GM21619 (cell line): ENCODE results near the gene SPEN.
"Not testable (repeated sequence)": the region's sequence is repeated elsewhere in the genome, so short reads cannot be mapped to it uniquely, and the experiment has no call there.

Source experiments
- ATAC-seq: cut with Tn5 transposase; IDR thresholded peaks from one replicate; pipeline ENCODE4 v1.9.1; 2021; ENCODE audit not compliant: unreplicated experiment

The SPEN gene

DNA sequence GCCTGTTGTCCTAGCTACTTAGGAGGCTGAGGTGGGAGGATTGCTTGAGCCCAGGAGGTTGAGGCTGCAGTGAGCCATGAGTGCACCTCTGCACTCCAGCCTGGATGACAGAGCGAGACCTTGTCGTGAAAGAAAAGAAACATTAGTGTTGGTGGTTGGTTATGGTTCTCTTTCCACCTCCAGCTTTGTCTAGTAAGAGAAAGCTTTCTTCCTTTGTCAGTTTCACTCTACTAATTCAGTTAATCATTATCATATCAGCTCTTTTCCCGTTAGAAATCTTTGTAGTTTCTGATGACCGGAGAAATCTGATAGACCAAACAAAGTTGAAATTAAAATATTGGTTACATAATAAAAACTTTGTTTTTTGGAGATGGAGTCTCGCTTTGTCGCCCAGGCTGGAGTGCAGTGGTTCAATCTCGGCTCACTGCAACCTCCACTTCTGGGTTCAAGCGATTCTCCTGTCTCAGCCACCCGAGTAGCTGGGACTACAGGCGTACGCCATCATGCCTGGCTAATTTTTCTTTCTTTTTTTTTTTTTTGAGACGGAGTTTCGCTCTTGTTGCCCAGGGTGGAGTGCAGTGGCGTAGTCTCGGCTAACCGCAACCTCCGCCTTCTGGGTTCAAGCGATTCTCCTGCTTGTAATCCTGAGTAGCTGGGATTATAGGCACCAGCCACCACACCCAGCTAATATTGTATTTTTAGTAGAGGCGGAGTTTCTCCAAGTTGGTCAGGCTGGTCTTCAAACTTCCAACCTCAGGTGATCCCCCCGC, 49.5 kb downstream of the SPEN start:
- ATAC-seq = not testable (repeated sequence)

DNA sequence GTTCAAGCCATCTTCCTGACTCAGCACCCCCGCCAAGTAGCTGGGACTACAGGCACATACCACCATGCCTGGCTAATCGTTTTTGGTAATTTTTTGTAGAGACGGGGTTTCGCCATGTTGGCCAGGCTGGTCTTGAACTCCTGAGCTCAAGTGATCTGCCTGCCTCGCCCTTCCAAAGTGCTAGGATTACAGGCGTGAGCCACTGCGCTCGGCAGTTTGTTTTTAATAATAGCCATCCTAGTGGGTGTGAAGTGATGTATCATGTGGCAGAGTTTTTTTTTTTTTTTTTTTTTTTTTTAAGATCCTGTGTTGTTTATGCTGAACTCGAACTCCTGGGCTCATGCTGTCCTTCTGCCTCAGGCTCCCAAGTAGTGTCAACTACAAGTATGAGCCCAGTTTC, 51.8 kb downstream of the SPEN start:
- ATAC-seq = no peak

DNA sequence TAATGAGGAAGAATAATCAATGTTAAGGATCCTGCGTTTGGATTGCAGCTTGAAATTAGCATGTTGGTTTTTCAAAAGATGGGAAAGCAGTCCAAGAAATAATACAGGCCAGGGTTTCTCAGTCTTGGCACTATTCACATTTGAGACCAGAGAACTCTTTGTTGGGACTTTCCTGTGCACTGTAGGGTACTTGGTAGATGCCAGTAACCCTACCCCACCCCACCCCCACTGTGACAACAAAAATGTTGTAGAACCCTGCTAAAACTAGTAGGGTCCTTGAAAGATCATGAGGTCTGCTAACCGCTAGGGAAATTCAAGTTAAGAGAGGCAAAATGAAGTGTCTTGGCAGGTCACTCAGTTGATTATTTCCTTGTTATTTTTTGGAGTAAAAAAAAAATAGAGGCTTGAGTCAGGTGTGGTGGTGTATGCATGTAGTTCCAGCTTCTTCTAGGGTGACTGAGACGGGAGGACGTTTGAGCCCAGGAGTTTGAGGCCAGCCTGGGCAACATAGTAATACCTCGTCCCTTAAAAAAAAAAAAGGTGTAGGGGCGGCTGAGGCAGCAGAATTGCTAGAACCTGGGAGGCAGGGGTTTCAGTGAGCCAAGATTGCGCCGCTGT, 53.3 kb downstream of the SPEN start:
- no peak for ATAC-seq

DNA sequence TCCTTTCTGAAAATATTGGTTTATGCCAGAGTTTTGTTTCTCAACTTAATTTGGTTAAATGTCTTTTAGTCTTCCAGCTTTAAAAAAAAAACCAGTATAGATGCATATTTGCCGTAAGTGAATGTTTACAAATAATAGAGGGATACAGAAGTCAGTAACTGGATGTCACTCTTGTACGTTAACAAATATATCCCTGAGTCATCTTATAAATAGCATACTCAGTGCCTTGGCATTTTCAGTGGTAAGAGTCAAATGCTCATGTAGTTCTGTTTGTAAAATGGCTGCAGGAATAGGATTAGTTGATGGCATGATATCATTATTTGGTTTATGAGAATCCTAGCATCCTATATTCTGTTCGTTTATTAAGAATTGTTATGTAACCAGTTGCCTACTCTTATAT, 55.4 kb downstream of the SPEN start:
- ATAC-seq = no peak

DNA sequence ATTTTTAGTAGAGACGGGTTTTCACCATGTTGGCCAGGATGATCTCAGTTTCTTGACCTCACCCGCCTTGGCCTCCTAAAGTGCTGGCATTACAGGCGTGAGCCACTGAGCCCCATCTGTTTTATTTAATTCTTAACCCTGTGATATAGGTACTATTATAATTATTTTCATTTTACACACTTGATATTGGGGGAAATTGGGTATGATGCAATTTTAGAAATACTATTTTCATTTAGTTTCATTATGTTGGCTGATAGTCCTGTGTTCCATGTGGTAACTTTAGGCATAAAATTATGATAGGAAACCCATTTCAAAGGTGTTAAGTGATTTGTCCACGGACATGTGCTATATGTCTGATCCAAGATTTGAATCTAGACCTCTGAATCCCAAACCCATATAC, 61.1 kb downstream of the SPEN start:
- no peak for ATAC-seq

DNA sequence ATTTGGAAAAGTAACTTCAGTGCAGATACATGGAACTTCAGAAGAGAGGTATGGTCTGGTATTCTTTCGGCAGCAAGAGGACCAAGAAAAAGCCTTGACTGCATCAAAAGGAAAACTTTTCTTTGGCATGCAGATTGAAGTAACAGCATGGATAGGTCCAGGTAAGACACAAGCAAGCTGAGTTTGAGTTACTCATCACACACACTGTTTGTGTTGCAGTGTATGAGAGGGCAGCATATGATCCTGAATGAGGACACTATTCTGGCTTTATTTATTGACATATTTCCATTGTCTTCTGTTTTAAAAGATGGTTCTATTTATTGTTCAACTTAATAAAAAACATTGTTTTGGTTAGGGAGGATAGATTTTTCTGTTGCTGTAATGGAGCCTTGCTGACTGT, 63.6 kb downstream of the SPEN start:
- no peak for ATAC-seq

DNA sequence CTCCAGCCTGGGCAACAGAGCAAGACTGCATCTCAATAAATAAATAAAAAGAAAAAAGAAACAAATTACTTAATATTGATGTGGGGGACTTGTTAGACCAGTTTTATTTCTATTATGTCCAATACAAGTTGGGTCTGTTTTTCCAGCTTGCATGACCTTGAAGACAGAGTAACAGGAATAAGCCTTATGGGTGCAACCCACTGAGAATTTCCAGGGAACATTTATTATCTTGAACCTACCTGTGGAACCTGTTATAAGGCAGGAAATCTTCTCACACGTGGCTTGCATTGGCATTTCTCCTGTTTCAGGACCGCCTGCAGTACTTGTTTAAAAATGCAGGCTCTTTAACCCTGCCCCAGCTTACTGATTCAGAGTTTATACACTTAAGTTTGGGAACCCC, 64.4 kb downstream of the SPEN start:
- ATAC-seq = no peak

DNA sequence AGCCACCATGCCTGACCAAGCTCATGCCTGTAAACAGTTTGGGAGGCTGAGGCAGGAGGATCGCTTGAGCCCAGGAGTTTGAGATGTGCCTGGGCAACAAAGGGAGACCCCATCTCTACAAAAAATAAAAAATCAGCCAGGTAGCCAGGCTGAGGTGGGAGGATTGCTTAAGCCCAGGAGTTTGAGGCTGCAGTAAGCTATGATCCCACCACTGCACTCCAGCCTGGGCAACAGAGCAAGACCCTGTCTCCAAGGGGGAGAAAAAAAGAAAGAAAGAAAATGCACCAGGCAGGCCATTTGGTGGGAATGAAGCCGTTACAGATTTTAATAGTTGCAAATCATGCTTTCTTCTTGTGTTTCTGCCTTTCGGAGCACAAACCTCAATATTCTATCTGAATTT, 66.1 kb downstream of the SPEN start:
- ATAC-seq = not testable (repeated sequence)

DNA sequence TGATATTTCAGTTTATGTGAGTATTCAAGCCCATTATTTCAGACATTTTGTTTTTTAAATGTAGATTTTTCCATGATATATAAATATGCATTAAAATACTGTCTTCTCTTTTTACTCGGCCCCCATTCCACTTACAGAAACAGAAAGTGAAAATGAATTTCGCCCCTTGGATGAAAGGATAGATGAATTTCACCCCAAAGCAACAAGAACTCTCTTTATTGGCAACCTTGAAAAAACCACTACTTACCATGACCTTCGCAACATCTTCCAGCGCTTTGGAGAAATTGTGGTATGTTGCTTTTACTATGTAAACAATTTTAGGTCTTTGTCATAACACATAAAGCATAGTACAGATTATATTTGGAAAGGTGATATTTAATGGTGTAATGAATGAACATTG, 68.5 kb downstream of the SPEN start:
- no peak for ATAC-seq

DNA sequence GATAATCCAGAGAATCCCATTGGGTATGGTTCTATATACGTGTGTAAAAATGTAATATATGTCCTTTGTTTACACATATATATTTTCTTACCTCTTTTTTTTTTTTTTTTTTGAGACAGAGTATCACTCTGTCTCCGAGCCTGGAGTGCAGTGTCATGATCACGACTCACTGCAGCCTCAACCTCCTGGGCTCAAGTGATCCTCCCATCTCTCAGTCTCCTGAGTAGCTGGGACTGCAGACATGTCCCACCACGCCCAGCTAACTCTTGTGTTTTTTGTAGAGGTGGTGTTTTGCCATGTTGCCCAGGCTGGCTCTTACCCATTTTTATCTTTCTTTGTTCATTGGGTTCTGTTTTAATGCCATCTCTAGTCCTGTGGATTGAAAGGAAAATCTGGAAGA, 68.9 kb downstream of the SPEN start:
- no peak for ATAC-seq

DNA sequence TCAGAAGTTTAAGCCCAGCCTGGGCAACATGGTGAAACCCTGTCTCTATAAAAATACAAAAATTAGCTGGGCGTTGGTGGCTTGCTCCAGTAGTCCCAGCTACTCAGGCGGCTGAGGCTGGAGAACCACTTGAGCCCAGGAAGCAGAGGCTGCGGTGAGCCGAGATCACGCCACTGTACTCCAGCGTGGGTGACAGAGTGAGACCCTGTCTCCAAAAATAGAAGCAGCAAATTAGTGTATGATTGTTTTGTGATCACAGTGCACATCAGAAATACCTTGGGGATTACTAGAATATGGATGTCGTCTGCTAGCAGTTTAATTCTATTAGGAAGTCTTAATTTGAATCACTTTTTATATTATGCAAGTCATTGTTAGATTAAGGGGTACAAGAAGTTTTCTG, 69.4 kb downstream of the SPEN start:
- no peak for ATAC-seq

DNA sequence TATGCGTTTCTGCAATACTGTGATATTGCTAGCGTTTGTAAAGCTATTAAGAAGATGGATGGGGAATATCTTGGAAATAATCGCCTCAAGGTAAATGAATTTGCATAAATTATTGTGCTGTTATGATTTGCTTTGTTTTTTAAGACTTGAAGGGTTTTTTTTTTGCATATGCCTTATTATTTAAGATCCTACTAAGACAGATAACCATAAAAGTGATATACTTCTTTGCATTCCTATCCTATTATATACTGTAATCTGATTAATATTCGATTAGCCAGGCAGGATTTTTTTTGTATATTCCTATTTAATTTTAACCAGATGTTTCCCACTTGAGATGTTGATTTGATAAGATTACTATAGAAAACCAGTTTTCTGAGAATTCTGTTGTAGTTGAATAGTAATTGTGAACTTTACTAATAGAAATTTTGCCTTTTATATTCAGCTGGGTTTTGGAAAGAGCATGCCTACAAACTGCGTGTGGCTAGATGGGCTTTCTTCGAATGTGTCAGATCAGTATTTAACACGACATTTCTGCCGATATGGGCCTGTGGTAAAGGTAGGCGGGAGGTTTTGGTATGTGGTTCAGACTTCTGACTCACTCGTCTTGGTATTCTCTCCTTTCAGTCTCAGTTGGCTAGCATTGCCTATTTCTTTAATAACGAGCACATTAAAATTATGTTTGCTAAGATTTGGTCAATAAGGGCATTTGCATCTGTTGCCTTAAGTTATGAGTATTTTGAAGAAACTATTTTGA, 71.6 kb downstream of the SPEN start:
- peak; percentile 71 for ATAC-seq

DNA sequence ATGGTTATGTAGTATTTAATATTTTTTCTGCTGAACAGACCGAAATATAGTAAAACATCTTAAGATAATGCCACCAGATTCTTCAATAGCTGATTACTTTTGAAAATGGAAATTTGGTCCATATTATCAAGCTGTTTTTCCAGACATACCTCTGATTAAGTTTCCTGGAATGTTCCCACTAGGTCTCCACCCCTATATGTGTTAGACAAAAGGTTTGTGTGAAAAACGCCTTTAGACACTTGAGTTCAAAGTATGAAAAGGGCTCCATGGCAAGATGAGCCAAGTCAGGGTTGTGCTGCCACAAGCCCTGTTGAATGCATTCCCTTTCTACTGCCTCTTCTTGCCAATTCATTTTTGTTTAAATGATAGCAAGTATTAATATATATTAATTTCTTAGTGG, 75.7 kb downstream of the SPEN start:
- ATAC-seq = no peak

DNA sequence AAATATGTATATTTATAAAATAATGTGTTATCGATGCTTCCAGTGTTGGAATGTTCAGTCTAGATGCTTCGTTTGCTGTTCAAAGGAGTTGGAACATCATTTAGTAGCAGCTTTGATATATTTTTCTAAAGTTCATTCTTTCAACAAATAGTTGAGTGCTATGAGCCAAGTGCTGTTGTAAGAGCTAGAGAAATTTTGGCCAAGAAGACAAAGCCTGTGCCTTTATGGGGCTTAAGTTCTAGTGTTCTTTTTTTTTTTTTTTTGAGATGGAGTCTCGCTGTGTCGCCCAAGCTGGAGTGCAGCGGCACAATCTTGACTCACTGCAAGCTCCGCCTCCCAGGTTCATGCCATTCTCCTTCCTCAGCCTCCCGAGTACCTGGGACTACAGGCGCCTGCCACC, 78.9 kb downstream of the SPEN start:
- ATAC-seq = not testable (repeated sequence)

DNA sequence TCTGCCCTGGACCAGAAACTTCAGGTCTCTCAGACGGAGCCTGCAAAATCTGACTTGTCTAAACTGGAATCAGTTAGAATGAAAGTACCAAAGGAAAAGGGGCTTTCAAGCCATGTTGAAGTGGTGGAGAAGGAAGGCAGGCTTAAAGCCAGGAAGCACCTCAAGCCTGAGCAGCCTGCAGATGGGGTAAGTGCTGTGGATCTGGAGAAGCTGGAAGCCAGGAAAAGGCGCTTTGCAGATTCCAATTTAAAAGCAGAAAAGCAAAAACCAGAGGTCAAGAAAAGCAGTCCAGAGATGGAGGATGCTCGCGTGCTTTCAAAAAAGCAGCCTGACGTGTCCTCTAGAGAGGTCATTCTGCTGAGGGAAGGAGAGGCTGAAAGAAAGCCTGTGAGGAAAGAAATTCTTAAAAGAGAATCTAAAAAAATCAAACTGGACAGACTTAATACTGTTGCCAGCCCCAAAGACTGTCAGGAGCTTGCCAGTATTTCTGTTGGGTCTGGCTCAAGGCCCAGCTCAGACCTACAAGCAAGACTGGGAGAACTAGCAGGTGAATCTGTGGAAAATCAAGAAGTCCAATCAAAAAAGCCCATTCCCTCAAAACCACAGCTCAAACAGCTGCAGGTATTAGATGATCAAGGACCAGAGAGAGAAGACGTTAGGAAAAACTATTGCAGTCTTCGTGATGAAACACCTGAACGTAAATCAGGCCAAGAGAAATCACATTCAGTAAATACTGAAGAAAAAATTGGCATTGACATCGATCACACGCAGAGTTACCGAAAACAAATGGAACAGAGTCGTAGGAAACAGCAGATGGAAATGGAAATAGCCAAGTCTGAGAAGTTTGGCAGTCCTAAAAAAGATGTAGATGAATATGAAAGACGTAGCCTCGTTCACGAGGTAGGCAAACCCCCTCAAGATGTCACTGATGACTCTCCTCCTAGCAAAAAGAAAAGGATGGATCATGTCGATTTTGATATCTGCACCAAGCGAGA, 81.8 kb downstream of the SPEN start:
- no peak for ATAC-seq

DNA sequence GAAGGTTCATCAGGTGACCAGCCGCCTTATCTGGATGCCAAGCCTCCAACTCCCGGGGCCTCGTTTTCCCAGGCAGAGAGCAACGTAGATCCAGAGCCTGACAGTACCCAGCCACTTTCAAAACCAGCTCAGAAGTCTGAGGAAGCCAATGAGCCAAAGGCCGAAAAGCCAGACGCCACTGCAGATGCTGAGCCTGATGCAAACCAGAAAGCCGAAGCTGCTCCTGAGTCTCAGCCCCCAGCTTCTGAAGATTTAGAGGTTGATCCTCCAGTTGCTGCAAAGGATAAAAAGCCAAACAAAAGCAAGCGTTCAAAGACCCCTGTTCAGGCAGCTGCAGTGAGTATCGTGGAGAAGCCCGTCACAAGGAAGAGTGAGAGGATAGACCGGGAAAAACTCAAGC, 83.9 kb downstream of the SPEN start:
- ATAC-seq = no peak

DNA sequence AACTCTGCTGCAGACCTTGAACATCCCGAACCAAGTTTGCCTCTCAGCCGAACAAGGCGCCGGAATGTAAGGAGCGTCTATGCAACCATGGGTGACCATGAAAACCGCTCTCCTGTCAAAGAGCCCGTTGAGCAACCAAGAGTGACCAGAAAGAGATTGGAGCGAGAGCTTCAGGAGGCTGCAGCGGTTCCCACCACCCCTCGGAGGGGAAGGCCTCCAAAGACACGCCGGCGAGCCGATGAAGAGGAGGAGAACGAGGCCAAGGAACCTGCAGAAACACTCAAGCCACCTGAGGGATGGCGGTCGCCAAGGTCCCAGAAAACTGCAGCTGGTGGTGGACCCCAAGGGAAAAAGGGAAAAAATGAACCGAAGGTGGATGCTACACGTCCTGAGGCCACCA, 84.4 kb downstream of the SPEN start:
- ATAC-seq = no peak

DNA sequence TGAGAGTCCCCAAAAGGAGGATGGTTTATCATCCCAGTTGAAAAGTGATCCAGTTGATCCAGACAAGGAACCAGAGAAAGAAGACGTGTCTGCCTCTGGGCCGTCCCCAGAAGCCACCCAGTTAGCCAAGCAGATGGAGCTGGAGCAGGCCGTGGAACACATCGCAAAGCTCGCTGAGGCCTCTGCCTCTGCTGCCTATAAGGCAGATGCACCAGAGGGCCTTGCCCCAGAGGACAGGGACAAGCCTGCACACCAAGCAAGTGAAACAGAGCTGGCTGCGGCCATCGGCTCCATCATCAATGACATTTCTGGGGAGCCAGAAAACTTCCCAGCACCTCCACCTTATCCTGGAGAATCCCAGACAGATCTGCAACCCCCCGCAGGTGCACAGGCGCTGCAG, 85.1 kb downstream of the SPEN start:
- ATAC-seq = no peak

DNA sequence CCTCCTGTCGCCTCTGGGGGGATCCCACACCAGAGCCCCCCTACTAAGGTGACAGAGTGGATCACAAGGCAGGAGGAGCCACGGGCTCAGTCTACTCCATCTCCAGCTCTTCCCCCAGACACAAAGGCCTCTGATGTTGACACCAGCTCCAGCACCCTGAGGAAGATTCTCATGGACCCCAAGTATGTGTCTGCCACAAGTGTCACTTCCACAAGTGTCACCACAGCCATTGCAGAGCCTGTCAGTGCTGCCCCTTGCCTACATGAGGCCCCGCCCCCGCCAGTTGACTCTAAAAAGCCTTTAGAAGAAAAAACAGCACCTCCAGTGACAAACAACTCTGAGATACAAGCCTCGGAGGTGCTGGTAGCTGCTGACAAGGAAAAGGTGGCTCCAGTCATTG, 86.2 kb downstream of the SPEN start:
- no peak for ATAC-seq

DNA sequence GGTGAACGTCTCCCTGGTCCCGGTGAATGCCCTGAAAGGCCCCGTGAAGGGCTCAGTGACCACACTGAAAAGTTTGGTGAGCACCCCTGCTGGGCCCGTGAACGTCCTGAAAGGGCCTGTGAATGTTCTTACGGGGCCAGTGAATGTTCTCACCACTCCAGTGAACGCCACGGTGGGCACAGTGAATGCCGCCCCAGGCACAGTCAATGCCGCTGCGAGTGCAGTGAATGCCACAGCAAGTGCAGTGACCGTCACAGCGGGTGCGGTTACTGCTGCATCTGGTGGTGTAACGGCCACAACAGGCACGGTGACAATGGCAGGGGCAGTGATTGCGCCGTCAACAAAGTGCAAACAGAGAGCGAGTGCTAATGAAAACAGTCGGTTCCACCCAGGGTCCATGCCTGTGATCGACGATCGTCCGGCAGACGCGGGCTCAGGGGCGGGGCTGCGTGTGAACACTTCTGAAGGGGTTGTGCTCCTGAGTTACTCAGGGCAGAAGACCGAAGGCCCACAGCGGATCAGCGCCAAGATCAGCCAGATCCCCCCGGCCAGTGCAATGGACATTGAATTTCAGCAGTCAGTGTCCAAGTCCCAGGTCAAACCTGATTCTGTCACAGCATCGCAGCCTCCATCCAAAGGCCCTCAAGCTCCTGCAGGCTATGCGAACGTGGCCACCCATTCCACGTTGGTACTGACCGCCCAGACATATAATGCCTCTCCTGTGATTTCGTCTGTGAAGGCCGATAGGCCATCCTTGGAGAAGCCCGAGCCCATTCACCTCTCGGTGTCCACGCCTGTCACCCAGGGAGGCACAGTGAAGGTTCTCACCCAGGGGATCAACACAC, 86.9 kb downstream of the SPEN start:
- no peak for ATAC-seq
